GM12801 (cell line): ENCODE results near the gene COCH.

Source experiments
- CTCF ChIP-seq: IDR thresholded peaks from one replicate; pipeline ENCODE4 v1.5.1; 2011; ENCODE audit warnings: control low read depth; ENCODE audit not compliant: insufficient read length; ENCODE audit errors: extremely low read depth

COCH gene

GRCh38 chr14:30914812-30915211, 40.5 kb downstream of the COCH start:
- TF ChIP-seq CTCF: no peak

GRCh38 chr14:30915596-30915995, 41.2 kb downstream of the COCH start:
- no peak for TF ChIP-seq CTCF

GRCh38 chr14:30921305-30921704, 46.9 kb downstream of the COCH start:
- no peak for TF ChIP-seq CTCF

GRCh38 chr14:30921788-30922187, 47.4 kb downstream of the COCH start:
- TF ChIP-seq CTCF: no peak

- no peak for TF ChIP-seq CTCF
These were observed 50.9 kb downstream of the COCH start for GRCh38 chr14:30925254-30925653.

GRCh38 chr14:30928462-30928861, 54.1 kb downstream of the COCH start:
- TF ChIP-seq CTCF: no peak

- TF ChIP-seq CTCF: no peak
These were observed 61.1 kb downstream of the COCH start for GRCh38 chr14:30935445-30935844.

- TF ChIP-seq CTCF: no peak
These were observed 64.3 kb downstream of the COCH start for GRCh38 chr14:30938617-30939016.
